NCI-H2227 treated with DMSO at 0.1 percent for 48 hours (cell line): ENCODE results near the gene THBS1.

Experiments
- DNase-seq: peaks from one replicate; lab custom pipeline; 2025; lab: John Stamatoyannopoulos, UW

Gene THBS1

DNA sequence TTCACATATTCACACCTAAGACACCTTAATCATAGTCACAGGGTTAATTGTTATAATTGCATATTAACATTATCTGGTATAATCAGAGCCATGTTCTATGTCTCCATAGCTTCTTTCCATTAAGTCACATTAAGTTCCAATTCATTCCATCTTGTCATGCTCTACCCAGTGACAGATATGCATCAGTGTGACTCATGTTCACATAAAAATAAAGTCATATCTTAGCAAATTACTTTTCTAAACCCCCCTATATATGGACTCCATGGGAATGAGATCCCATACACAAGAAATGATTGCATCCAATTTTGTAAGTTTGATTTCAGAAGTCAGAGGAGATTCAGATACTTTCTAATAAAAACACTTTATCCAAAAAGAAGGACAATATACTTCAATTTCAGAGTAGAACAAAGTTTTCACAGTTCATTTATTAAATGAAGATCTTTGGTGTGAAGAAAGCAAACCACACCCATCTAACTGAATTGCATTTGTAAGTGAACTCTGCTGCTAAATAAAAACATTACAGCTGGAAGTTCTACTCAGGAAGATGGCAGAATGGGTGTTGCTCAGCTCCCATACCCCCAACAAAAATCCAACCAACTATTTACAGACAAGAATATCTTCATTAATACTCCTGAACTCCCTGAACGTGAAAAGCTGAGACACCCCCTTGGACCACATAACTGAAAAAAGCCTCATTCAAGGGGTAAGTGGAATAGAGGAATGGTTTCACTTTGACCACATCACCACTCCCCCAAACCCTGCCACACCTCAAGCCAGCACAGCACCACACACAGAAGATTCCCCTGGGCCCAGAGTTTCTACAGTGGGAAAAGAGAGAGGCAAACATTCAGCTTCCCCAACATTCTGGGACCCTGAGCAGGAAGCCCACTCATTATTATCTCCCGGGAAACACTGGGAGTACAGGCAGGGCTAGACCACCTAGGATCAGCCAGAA is 27.6 kb downstream of the THBS1 start:
- DNase-seq, result no peak

DNA sequence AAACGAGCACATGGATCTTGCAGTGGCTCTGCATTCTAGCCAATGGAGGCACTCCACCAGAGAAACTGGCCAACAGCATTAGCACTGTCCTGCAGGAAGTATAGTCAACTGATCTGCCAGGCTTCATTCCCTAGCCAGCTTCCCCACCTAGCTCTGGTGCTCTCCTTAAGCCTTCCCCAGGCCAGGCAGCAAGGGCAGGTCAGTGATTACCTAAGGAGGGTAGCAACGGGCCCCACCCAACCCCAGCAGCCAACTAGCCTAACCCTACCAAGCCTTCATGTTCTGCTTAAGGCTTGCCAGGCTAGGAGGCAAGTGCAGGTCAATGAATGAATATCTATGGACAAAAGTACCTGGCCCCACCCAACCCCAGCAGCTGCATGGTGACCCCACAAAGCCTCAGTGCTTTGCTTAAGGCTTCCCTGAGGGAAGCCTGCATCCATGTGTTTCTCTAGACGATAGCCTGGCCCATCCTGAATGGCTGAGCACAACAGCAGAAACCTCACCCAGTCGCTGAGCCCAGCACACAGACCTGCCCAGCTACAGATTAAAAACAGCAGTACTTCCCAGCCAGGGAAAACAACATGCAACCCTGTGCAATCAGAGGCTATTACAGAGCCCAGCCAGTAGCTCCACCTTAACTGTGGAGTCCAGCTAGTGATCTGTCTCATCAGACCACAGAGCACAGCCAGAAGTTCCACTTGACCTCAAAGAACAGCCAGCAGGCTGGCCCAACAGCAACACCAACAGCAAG is 28.5 kb downstream of the THBS1 start:
- no peak for DNase-seq

DNA sequence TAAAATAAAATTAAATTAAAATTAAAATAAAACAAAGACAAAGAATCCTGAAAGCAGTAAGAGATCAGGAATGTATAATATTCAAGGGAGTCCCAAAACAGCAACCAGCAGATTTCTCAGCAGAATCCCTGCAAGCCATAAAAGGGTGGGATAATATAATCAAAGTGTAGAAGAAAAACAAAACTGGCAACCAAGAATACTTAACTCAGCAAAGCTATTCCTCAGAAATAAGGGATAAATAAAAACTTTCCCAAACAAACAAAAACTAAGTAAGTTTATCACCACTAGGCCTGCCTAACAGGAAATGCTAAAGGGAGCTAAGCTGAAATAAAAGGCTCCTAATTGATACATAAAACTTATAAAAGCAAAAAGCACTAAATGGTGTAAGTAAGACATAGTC is 29.8 kb downstream of the THBS1 start:
- no peak for DNase-seq

DNA sequence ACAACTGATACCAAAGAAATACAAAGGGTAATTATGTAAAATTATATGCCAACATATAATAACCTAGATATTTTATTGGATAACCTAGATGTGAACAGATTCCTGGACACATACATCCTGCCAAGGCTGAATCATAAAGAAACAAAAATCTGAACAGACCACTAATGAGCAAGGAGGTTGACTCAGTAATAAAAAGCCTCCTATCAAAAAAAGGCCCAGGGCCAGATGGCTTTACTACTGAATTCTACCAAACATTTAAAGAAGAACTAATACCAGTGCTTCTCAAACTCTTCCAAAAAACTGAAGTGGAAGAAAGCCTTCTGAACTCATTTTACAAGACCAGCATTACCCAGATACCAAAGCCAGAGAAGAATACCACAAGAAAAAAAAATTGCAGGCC is 32.4 kb downstream of the THBS1 start:
- no peak for DNase-seq

DNA sequence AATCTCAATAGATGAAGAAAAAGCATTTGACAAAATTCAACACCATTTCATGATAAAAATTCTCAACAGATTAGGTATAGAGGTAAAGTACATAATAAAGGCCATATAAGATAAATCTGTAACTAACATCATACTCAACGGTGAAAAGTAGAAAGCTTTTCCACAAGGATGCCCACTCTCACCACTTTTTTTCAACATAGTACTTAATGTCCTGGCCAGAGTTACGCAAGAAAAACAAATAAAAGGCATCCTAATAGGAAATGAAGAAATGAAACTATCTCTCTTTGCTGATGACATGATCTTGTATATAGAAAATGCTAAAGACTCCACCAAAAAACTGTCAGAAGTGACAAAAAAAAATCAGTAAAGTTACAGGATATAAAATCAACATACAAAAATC is 33.0 kb downstream of the THBS1 start:
- no peak for DNase-seq

DNA sequence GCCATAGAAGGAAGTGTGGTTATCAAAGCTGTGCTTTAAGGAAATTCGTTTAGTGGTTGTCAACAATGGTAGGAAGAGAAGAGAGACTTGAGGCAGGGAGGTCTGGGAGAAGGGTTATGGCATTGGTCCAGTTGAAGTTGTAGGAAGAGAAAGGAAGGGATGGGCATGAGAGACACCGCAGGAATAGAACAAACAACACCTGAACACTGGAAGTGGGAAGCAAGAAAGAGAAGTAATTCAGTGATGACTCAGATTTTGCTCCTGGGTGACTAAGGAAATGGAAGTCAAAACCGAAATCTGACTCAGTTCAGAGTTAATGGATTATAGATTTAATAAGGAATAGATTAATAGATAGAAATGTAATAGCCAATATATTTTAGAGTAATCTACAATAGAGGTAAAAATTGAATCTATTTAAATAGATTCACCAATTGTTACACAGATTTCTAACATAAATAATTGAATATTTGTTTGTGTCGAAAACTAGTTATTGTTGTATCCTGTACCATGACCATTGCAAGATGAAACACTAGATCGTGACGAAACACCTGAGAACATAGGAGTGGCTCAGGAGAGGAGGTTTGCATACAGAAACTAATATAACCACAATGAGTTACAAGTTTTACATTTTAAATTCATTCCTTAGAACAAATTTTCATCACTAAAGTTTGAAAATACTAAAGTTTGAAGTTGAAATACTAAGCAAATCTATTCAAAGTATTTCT is 36.0 kb downstream of the THBS1 start:
- no peak for DNase-seq

DNA sequence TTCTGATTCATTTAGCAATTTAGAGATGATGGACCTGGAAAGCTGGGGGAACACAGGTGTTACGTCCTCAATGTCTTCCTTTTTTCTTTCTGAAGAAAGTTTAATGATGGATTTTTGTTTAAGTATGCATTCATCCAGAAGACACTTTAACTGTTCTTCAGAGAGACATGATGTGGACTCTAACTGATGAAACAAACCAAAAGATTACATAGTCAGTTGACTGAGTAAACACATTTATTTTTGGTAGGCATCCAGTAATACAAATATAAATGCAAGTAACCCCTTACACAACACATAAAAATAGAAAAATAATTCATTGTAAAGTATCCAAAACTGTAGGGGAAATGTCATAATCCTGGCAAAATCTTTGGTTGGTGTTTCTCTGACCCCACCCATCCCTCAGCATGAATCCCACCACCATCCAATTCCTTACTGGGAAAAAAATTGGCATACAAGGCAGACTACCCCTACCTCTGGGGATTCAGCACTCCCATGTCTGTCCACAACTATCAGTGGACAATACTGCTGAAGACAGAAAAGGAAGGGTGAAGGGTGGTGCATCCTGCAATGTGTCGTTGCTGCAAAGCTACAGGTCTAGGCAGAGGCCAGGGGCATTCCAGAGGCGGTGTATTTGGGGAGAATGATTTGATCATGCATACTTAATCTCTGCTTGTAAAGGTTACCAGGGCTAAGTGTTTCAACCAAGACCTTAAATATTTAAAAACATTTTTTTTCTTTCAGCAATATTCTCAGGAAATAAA is 37.4 kb downstream of the THBS1 start:
- DNase-seq, result no peak

DNA sequence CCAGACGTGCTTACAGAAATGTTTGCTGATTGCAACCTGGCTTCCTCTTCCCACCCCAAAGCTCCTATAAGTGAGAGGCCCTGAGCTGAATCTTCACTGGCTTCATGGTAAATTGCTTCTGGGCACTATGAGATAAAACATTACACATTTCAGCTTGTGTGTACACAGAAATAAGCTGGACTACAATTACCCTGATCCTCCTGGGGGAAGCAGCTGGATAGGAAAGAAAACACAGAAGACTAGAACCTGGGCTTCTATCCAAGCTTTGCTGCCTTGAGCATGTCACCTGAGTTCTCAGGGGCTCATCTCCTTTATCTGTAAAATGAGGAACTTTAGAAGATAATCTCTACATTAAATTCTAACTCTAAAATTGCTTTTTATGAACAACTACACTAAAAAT is 40.3 kb downstream of the THBS1 start:
- no peak for DNase-seq

DNA sequence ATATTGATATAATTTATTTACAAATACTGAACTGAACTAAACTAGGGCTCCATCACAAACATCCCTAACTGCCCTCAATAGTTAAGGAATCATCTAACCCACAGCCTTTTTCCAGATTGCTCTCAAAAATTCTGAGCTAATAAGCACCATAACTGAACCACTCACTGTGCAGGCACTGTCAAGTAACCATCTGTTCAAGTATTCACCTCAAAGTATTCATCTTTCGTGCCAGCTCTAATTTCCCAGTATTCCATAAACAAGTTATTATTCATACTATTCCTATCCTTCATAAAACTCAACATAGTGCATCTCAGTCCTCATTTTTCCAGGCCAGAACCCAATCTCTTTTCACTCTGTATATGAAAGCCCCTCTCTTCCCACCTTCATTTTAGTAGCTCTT is 41.1 kb downstream of the THBS1 start:
- no peak for DNase-seq

DNA sequence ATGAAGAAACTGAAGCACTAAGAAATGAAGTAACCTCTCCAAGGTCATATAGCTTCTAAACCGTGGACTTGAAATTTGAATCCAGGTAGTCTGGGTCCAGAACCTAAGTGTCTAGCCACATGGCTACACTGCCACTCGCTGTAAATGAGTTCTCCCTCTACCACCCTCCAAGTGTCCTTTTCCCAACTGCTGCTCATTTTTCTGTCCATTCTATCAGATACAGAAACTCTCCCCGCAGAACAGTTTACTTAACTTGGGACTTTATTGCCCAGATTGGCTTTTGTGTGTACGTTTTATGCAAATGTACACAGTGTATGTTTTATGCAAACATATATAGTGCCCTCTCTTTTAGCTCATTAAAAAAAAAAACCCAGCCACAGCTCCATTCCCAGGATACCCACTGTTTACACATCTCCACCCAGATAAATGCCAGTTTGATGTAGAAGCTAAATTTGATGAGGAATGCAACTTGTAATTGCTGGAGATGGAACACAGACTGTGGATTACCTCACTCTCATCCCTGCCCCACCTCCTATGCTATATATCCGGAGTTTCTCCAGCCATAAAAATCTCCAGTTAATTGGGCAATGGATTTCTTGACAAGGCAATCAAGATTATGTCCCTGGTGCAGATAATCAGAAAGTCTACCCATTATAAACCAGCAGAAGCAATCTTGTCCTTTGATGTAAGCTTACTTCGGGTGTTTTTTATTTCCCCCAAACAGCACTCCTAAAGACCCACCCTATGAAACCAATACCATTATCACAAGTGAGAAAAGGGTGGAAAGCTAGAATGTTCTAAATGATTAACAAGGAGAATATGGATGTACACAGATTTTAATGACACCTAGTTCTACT is 42.0 kb downstream of the THBS1 start:
- no peak for DNase-seq

DNA sequence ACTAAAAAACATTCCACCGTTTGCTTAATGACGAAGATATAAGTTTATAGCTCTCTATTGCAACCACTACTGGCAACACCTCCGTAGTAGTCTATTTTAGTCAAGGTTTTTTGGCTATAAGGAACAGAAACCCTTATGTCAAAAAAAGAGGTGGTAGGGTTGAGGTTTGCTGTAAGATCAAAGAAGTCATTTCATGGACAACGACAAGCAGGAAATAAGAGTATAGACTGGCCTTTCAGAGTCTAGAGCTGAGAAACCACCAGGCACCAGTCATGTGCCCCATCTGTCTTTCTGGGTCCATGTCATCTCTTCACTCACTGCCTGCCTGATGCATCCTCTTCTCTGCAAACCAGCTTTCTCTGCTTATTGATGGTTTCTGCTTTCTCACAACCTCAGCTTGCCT is 42.7 kb downstream of the THBS1 start:
- no peak for DNase-seq

DNA sequence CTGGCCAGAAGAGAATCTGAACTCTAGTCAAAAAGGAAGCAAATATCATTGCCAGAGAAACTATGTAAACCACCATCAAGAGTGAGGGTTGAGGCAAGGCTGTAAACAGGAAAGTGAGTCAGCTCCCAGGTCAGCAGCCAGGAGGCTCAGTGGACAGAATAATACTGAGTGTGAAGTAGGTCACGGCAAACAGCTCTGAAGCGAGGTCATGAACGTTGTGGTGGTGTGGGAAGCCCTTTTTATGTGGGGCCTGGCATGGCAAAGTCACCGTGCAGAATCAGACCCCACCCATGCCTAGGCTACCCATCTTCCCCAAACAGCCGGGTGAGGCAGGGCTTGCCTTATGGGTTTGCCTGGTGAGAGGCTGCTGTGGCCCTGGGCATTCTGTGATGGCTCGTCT is 43.9 kb downstream of the THBS1 start:
- DNase-seq, result no peak

DNA sequence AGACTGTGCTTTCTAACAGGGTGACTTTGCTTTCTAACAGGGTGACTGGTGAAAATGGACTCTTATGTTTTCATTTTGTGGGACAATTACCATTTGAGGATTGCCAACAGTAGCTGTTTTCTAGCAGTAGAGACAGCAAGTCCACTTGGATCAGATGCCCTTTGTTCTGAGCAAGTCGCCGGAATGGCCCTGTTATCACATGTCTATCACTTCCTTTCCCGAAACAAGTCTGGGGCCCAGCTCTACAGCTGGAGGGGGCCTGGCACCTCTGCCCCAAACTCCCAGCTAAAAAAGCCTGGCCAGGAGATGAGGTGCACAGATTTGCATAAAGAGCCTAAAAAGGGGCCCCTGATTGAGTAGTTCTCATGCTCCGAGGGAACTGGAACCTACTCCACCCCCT is 44.6 kb downstream of the THBS1 start:
- no peak for DNase-seq

DNA sequence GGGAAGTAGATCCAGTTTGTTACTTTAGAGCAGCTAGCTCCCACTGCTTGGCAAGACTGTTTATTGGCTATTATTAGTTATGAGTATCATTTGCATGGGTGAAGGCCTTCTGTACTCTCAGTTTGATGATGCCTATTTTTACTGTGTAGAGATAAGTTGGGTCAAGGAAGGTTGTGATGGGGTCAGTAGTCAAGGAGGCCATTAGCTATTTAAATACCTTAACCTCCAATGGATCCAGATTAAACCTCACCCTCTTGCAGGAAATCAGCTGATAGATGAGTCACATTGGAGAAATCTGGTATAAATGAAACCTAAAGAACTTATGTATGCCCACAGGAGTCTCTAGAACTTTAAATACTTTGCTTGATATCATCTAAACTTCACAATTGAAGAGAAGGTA is 45.0 kb downstream of the THBS1 start:
- DNase-seq, result no peak

DNA sequence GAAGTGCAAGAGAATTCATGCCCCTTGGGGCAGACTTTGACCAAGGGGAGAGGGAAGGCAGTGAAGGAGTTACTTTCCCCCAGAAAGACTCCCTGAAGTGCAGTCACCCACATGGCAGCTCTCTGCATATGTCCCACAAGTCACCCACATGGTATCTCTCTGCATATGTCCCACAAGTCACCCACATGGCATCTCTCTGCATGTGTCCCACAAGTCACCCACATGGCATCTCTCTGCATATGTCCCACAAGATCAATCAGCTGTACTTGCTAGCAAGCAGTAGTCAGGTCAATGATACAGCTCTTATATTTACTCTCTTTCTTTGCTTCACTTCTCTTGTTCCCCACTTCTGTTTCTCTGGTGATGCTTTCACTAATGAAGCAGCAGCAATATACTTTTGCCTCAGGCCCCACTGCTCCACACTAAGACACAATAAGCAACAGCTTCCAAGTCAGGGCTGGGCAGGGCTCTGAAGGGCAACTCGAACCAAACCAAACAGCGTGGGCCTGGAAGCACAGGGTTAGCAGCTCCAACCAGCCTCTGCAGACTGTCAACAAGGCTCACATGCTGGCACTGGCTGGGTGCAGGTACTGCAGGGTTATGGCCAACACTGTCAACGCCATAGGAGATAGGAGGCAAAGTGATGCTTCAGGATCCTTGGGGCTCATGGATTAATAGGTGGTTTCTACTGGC is 46.7 kb downstream of the THBS1 start:
- no peak for DNase-seq

DNA sequence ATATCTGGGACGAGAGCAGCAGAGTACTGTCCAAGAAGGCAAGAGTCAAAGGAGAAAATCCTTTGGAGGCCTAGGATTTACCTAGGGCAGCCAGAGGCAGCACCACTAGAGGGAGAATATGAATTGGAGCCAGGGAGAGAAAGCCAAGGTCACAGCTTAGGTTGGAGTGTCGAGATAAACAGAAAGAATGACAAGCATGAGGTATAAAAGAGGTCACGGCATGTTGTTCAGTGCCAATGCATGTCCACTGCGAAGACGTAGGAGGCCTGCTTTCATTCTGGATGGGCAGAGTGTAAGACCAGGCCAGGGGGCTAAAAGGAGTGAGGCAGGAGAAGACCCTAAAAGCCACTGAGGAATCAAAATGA is 47.2 kb downstream of the THBS1 start:
- DNase-seq, result no peak

DNA sequence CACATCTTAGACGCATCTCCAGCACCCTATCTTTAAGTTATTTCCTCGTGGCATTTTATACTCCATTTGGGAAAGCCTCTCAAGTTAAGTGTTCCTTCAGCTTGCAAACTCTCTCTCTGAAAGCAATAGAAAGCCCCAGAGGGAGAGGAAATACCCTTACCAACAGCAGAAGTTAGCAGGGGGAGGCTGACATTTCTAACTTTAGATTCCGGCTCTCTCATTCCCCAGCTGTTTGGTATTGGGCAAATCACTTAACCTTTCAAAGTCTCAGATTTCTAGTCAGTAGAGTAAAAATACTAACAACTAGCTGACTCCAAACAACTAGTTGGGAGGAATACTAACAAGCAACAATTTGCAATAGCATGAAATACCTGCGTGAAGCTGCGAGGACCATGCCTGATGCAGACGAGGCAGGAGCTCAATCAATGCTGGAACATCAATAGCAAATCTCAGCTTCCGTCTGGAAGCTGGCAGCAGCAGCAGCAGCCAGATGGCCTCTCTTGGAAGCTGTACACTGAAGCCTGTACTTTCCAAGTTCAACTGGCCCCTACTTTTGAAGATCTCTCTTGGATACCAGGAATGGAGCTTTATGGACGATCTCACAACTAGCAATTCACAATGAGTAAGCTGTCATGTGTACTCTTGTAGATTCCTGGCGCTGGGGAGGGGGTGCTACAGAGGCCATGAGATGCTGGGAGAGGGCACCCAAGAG is 47.8 kb downstream of the THBS1 start:
- no peak for DNase-seq

DNA sequence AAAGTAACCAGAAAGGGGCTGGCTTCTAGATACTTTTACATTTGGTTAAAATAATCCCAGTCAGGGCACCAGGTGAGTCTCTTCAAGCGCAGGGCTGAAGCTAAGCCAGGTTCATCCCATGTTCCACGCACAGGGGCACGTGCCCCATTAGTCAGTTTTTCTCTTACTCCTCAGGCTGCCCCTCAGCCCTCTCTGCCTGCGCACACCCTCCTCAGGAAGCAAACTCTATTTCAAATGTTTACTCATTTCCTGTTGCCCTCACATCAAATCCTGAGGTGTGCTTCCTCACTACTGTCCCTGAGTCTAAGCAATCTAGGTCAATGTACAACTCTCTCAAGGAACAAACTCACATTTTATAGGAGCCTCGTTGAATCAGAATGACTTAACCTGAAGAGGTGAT is 48.5 kb downstream of the THBS1 start:
- DNase-seq, result no peak

DNA sequence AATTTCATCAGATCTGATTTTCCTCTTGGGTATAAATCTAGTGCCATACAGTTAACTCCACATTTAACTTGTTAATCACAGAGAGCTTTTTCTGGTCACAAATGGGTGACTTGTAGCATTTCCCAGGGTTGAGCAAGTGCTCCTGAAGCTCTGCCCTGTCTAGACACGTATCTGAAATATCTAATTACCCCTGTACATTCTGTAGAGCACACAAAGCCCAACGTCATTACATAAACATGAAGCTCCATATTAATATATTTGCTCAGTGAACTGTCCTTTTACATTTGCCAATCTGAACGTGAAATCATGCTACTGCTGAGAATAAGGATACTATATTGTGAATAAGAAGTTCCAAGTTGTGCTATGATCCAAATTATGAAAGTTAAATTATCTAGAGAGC is 49.0 kb downstream of the THBS1 start:
- no peak for DNase-seq

DNA sequence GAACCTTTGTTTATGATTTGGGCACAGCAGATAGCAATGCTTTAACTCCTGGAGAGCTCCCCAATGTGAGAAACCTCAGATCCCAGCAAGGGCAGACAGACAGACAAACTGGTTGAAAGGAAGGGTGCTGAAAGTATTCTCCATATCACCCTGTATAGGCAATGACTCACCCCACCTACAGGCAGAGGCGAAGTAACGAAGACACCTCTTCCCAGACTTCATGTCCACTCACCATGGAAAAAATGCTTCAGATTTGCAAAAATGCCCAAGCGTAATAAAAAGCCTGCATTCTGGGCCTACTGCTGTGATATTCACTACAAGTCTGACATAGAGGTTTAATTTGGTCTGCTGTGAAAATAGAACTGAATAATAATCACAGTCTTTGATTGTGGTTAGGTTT is 50.5 kb downstream of the THBS1 start:
- no peak for DNase-seq
